Lower leg skin (tissue), 4 donors: Measurements from ENCODE around the gene ARHGEF16. TPM values are rescaled to one million over a fixed set of nuclear protein-coding genes. Genes with fewer than 3 reads are reported as not detected.

Experiments
- DNase-seq, 2 donors: peaks; one replicate each; pipeline ENCODE4 v3.0.0-alpha.2; 2019; ENCODE audit warnings: low spot score in 2 of 2
- H3K4me3 ChIP-seq: fragments of 200-600 bp; sonication (generic); 2 replicates; pipeline ENCODE4 v1.5.1; 2017; ENCODE audit warnings: mild to moderate bottlenecking, low read depth; ENCODE audit not compliant: poor library complexity, severe bottlenecking
- CTCF ChIP-seq, 3 donors: fragments of 450-650 bp; IDR thresholded peaks; one replicate each; pipeline ENCODE4 v1.5.1; 2016; ENCODE audit warnings: antibody characterized with exemption in 3 of 3, mild to moderate bottlenecking in 3 of 3, moderate library complexity in 2 of 3
- POLR2A ChIP-seq, 2 donors: fragments of 450-650 bp; IDR thresholded peaks; one replicate each; pipeline ENCODE4 v1.6.1; 2016 to 2017; ENCODE audit warnings: antibody characterized with exemption in 2 of 2, mild to moderate bottlenecking in 1 of 2, moderate library complexity in 1 of 2
- WGBS, 2 donors: methylation state at CpG; one replicate each; pipeline ENCODE4 v1.1.5; 2018; 5-methylcytosine and 5-hydroxymethylcytosine counted together
- intact Hi-C: fragments of 100-400 bp; cut with DNase I; formaldehyde crosslinking; loops from one replicate; pipeline ENCODE4 v1.15.0; 2023; ENCODE audit warnings: low total_unique reads
- total RNA-seq, 4 donors: library from RNA; depleted of rRNA; stranded (reverse); fragments of >200 nt; gene quantifications; one replicate each; pipeline ENCODE4 v1.1.0, GENCODE V29; 2016

The ARHGEF16 gene
- total RNA-seq, 4 donors from 2014 or later: 7.9 to 11.5 (median 9.8) TPM

- intact Hi-C loops: no loop called here
- DNase-seq: no peak
- 91 to 100% methylated on average over 4 to 13 of the region's 19 CpGs for WGBS, 2 donors
- no peak overlapping the region for H3K4me3 ChIP-seq
- no peak for TF ChIP-seq POLR2A (IDR thresholded peaks at IDR 0.05)
- TF ChIP-seq CTCF (IDR thresholded peaks at IDR 0.05): no peak
These were observed 43.1 kb downstream of the ARHGEF16 start for GRCh38 chr1:3497521-3497920.

- WGBS, 2 donors: 89 to 100% methylated on average over 3 to 25 of the region's 26 CpGs
- intact Hi-C loops: no loop called here
- no peak for DNase-seq
- H3K4me3 ChIP-seq: no peak overlapping the region
- TF ChIP-seq POLR2A (IDR thresholded peaks at IDR 0.05) (no peak), CTCF (IDR thresholded peaks at IDR 0.05) (no peak)
These were observed 43.9 kb downstream of the ARHGEF16 start for GRCh38 chr1:3498246-3498930.

GRCh38 chr1:3498986-3499385 is 44.5 kb downstream of the ARHGEF16 start:
- 73 to 90% methylated on average over 4 to 8 of the region's 8 CpGs for WGBS, 2 donors
- no peak for DNase-seq
- TF ChIP-seq CTCF (IDR thresholded peaks at IDR 0.05): no peak
- no peak for TF ChIP-seq POLR2A (IDR thresholded peaks at IDR 0.05)
- intact Hi-C loops: no loop called here
- no peak overlapping the region for H3K4me3 ChIP-seq

- no peak for DNase-seq
- TF ChIP-seq POLR2A (IDR thresholded peaks at IDR 0.05) (no peak), CTCF (IDR thresholded peaks at IDR 0.05) (no peak)
- intact Hi-C loops: no loop called here
- H3K4me3 ChIP-seq: no peak overlapping the region
- WGBS, 2 donors: 91% methylated on average over 14 of the region's 22 CpGs; no CpG with 5 or more reads in 1 of the 2 donors
These were observed 45.1 kb downstream of the ARHGEF16 start for GRCh38 chr1:3499611-3500010.

GRCh38 chr1:3500265-3500835 is 45.9 kb downstream of the ARHGEF16 start:
- DNase-seq: no peak
- 87 to 88% methylated on average over 26 to 27 of the region's 32 CpGs for WGBS, 2 donors
- intact Hi-C loops: no loop called here
- TF ChIP-seq CTCF (IDR thresholded peaks at IDR 0.05) (no peak), POLR2A (IDR thresholded peaks at IDR 0.05) (no peak)
- no peak overlapping the region for H3K4me3 ChIP-seq
